Activated T-helper 17 cell treated with anti-CD3 and anti-CD28 coated beads, Interleukin-2, amount 50 U/mL, for 72 hours (primary cell): ENCODE data around the gene SRPRA. TPM values are rescaled to one million over a fixed set of nuclear protein-coding genes. Genes with fewer than 3 reads are reported as not detected.

ENCODE experiments used
- ATAC-seq: fragments of 150-1000 bp; cut with Tn5 transposase; replicated peaks from 2 replicates; pipeline ENCODE4 v1.10.0; 2021; ENCODE audit warnings: mild to moderate bottlenecking, moderate library complexity
- H3K27ac Mint-ChIP-seq: one replicate; pipeline ENCODE4 v1.8.0; 2022; ENCODE audit warnings: mixed read lengths
- H3K27me3 Mint-ChIP-seq: one replicate; pipeline ENCODE4 v1.8.0; 2022; ENCODE audit warnings: mixed read lengths
- H3K36me3 Mint-ChIP-seq: one replicate; pipeline ENCODE4 v1.8.0; 2022; ENCODE audit warnings: low read depth, mild to moderate bottlenecking, mixed read lengths
- H3K4me1 Mint-ChIP-seq: one replicate; pipeline ENCODE4 v1.8.0; 2022; ENCODE audit warnings: mixed read lengths
- H3K4me3 Mint-ChIP-seq: one replicate; pipeline ENCODE4 v1.8.0; 2022; ENCODE audit warnings: mild to moderate bottlenecking, mixed read lengths
- H3K9me3 Mint-ChIP-seq: one replicate; pipeline ENCODE4 v1.8.0; 2022; ENCODE audit warnings: mixed read lengths
- total RNA-seq, 2 donors: library from RNA; stranded (reverse); gene quantifications; one replicate each; pipeline ENCODE4 v1.2.3, GENCODE V29; 2022

SRPRA gene
- total RNA-seq, 2 donors from 2014 or later: 92.5 to 142 TPM

DNA sequence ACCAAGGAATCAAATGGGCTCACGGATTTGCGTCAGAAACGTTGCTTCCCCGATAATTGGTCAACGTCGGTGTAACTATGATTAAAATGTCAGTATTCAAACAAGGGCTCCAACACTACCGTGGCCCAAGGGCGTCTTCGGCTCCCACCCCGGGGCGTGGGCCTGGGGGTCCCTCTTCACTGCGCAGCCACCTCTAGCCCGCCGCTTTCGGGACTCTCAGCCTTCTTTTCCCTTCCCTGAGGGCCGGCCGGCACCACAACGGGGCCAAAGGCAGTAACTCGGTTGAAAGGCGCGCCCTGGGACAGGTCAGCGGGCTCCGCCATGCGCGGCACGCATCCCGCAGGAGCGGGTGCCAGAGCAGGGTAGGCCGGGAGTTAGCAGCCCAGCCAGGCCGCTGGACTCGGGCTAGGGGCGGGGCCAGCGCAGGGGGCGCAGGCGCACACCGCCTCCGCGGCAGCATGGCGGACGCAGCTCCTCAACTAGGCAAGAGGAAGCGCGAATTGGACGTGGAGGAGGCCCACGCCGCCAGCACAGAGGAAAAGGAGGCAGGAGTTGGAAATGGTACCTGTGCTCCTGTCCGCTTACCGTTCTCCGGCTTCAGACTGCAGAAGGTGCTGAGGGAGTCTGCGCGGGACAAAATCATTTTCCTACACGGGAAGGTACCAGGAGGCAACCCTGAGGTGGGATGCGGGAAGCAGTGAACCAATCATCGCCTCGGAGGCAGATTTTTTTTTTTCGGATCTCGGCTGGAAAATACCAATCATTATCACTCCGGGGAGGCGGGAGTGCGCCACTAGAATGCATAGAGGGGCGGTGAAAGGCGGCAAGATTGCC, 35.1 kb upstream of the SRPRA start, which contains the start of gene DCPS:
Gene DCPS (plus strand): TSS at position 438 of the 834 bp plus-strand sequence. CDS start 21 bp downstream, at position 459.
- Mint-ChIP-seq H3K4me3 (peak within 1 kb of the TSS; percentile 99), H3K4me1 (peaks cover 16% of the 10 kb centered on the region), H3K9me3 (no peaks in the 10 kb centered on the region), H3K27ac (peak within 1 kb of the TSS; percentile 97), H3K36me3 (peaks cover 60% of the 10 kb centered on the region), H3K27me3 (no peaks in the 10 kb centered on the region)
- ATAC-seq: peak; percentile 95

DNA sequence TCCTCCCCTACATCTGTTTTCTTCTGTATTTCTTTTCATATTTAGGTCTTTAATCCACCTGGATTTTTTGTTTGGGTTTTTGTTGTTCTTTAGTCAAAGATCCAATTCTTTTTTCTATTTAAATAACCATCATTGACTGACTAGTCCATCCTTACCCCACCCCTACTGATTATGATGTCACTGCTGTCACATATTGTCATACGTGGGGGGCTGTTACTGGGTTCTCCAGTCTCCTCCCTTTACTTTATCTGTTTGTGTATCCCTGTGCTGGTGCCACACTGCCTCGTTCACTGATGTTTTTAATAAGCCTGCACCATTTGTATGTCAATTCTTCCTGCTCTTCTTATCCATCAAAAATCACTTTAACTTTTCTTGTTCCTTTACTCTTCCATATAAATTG, 28.3 kb upstream of the SRPRA start:
- no peaks in the 10 kb centered on the region for H3K9me3 Mint-ChIP-seq
- H3K27me3 Mint-ChIP-seq: no peaks in the 10 kb centered on the region
- H3K4me1 Mint-ChIP-seq: peaks cover 11% of the 10 kb centered on the region
- no peak for ATAC-seq
- H3K4me3 Mint-ChIP-seq: no peak overlapping the region
- H3K36me3 Mint-ChIP-seq: peaks cover 53% of the 10 kb centered on the region
- peak overlapping the region; percentile 12 for H3K27ac Mint-ChIP-seq

GRCh38 chr11:126293726-126294125, 25.0 kb upstream of the SRPRA start:
- Mint-ChIP-seq H3K27me3 (no peaks in the 10 kb centered on the region), H3K27ac (peak overlapping the region; percentile 74), H3K4me3 (no peak overlapping the region), H3K4me1 (peaks cover 11% of the 10 kb centered on the region), H3K36me3 (peaks cover 70% of the 10 kb centered on the region), H3K9me3 (no peaks in the 10 kb centered on the region)
- ATAC-seq: peak; percentile 87

GRCh38 chr11:126290887-126291286, 22.2 kb upstream of the SRPRA start:
- Mint-ChIP-seq H3K27ac (no peak overlapping the region), H3K36me3 (peaks cover 59% of the 10 kb centered on the region), H3K27me3 (no peaks in the 10 kb centered on the region), H3K9me3 (no peaks in the 10 kb centered on the region), H3K4me1 (peaks cover 11% of the 10 kb centered on the region), H3K4me3 (no peak overlapping the region)
- no peak for ATAC-seq

DNA sequence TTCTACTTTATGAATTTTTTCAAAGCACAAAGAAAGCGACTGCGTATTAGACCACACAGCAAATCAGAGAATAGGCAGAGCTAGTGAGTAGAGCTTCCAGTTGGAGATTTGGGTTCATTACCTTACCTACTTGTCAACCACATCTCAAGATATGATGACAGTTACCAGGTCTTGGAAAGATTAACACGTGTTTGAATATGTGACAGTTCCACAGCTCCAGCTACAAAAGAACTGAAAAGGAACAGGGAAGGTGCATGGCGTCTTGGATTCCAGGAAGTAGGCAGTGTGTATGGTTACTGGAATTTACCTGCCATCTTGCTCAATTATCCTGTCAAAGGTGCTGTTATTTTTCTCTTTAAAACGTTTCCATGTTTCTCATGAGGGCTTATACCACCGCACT, 19.5 kb upstream of the SRPRA start:
- H3K4me1 Mint-ChIP-seq: peaks cover 13% of the 10 kb centered on the region
- no peak overlapping the region for H3K27ac Mint-ChIP-seq
- no peaks in the 10 kb centered on the region for H3K27me3 Mint-ChIP-seq
- H3K36me3 Mint-ChIP-seq: peaks cover 51% of the 10 kb centered on the region
- no peak for ATAC-seq
- H3K4me3 Mint-ChIP-seq: no peak overlapping the region
- H3K9me3 Mint-ChIP-seq: no peaks in the 10 kb centered on the region

- Mint-ChIP-seq H3K27ac (peak overlapping the region; percentile 81), H3K4me1 (peaks cover 23% of the 10 kb centered on the region)
- peak; percentile 73 for ATAC-seq
These were observed 16.1 kb upstream of the SRPRA start for GRCh38 chr11:126284829-126285228.

GRCh38 chr11:126282736-126283591, 14.3 kb upstream of the SRPRA start, which contains the start of gene TIRAP:
TIRAP (plus strand) TSS chr11:126283093; CDS start chr11:126290895, 7,802 bp downstream.
- no peaks in the 10 kb centered on the region for H3K27me3 Mint-ChIP-seq
- peak within 1 kb of the TSS; percentile 97 for H3K4me3 Mint-ChIP-seq
- peak; percentile 75 for ATAC-seq
- H3K4me1 Mint-ChIP-seq: peaks cover 23% of the 10 kb centered on the region
- H3K27ac Mint-ChIP-seq: peak within 1 kb of the TSS; percentile 98
- no peaks in the 10 kb centered on the region for H3K9me3 Mint-ChIP-seq
- H3K36me3 Mint-ChIP-seq: peaks cover 19% of the 10 kb centered on the region

More at GRCh38 chr11:126284829-126285228, 16.1 kb upstream of the SRPRA start:
- peaks cover 24% of the 10 kb centered on the region for H3K36me3 Mint-ChIP-seq
- no peaks in the 10 kb centered on the region for H3K9me3 Mint-ChIP-seq
- no peaks in the 10 kb centered on the region for H3K27me3 Mint-ChIP-seq
- peak overlapping the region; percentile 97 for H3K4me3 Mint-ChIP-seq

DNA sequence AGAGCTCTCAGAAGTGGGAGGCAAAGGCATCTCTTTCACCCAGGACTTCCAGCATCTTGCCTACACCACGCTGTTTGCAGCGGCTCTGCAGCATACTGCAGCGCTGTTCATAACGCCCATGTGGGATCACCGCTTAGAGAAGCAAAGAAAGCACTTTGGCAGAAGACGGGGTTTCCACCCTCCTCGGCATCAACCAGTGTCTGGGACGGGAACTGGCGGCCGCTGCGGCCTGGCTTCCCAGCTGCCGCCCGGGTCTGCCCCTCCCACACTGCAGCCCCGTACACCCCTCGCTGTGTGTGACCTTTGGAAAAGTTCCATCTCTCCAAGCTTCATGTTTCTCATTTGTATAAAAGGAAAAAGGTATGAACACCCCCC, 13.7 kb upstream of the SRPRA start:
- Mint-ChIP-seq H3K27ac (peak overlapping the region; percentile 91), H3K9me3 (no peaks in the 10 kb centered on the region), H3K4me1 (peaks cover 23% of the 10 kb centered on the region), H3K4me3 (peak overlapping the region; percentile 97), H3K27me3 (no peaks in the 10 kb centered on the region), H3K36me3 (peaks cover 23% of the 10 kb centered on the region)
- peak; percentile 22 for ATAC-seq

GRCh38 chr11:126281666-126282175, 13.0 kb upstream of the SRPRA start:
- H3K4me3 Mint-ChIP-seq: peak overlapping the region; percentile 97
- peaks cover 23% of the 10 kb centered on the region for H3K4me1 Mint-ChIP-seq
- peak overlapping the region; percentile 91 for H3K27ac Mint-ChIP-seq
- no peaks in the 10 kb centered on the region for H3K9me3 Mint-ChIP-seq
- peaks cover 29% of the 10 kb centered on the region for H3K36me3 Mint-ChIP-seq
- ATAC-seq: no peak
- H3K27me3 Mint-ChIP-seq: no peaks in the 10 kb centered on the region

DNA sequence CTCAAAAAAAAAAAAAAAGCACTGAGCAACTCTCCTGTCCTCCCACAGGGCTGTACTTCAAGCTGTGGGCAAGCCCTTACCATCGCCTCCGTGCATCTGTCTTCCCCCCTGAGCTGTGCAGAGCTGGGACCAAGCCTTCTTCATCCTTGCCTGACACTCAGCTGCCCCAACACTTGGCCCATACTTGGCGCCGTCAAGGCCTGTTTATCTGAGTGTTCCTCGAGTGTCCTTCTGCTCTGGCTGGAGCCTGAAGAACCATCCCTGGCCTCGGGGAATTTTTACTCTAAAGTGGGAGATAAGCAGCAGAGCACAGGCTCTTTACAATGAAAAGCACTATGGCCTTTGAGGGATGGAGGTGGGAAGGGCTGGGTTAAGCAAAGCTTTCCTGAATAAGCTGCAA, 12.6 kb upstream of the SRPRA start:
- Mint-ChIP-seq H3K4me3 (peak overlapping the region; percentile 97), H3K4me1 (peaks cover 23% of the 10 kb centered on the region), H3K9me3 (no peaks in the 10 kb centered on the region), H3K36me3 (peaks cover 33% of the 10 kb centered on the region), H3K27ac (no peak overlapping the region), H3K27me3 (no peaks in the 10 kb centered on the region)
- no peak for ATAC-seq

DNA sequence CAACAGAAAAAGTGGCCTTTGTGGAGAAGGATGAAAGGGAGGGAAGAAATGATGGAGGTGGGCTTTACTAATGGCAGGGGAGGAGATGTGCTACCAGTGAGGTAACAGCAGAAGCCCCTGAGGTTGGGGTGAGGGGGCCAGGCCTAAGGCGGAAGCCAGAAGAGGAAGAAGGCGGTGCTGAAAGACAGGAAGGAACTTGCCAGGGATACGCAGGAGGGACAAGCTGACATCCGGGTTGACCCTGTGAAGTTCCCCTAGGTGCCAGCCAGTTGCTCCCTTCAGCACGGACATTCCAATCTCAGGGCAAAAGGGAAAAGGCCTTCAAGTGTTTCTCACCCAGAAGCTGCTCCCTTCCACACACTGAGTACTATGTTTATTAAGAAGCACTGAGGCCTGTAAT, 11.9 kb upstream of the SRPRA start:
- H3K4me3 Mint-ChIP-seq: no peak overlapping the region

DNA sequence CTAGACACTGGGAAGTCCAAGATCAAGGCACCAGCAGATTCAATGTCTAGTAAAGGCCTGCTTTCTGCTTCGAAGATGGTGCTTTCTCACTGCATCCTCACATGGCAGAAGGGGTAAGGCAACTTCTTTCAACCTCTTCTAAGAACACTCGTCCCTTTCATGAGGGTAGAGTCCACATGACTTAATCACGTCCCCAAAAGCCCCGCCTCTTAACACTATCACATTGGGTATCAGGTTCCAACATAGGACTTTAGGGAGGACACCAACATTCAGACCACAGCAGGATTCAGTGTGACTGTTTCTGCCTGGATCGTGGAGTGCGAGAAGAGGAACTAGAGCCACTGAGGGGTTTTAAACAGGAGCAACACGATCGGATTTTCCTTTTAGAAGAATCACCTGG, 10.5 kb upstream of the SRPRA start:
- no peaks in the 10 kb centered on the region for H3K9me3 Mint-ChIP-seq
- no peak overlapping the region for H3K4me3 Mint-ChIP-seq
- peak overlapping the region; percentile 40 for H3K27ac Mint-ChIP-seq
- no peaks in the 10 kb centered on the region for H3K27me3 Mint-ChIP-seq
- peaks cover 47% of the 10 kb centered on the region for H3K36me3 Mint-ChIP-seq
- H3K4me1 Mint-ChIP-seq: peaks cover 13% of the 10 kb centered on the region
- ATAC-seq: no peak

More for the DNA sequence above, 11.9 kb upstream of the SRPRA start:
- H3K27ac Mint-ChIP-seq: peak overlapping the region; percentile 40
- no peaks in the 10 kb centered on the region for H3K9me3 Mint-ChIP-seq
- peaks cover 23% of the 10 kb centered on the region for H3K4me1 Mint-ChIP-seq
- peaks cover 40% of the 10 kb centered on the region for H3K36me3 Mint-ChIP-seq
- no peak for ATAC-seq
- no peaks in the 10 kb centered on the region for H3K27me3 Mint-ChIP-seq

- H3K4me1 Mint-ChIP-seq: peaks cover 13% of the 10 kb centered on the region
- no peaks in the 10 kb centered on the region for H3K9me3 Mint-ChIP-seq
- no peak overlapping the region for H3K27ac Mint-ChIP-seq
- peaks cover 55% of the 10 kb centered on the region for H3K36me3 Mint-ChIP-seq
- ATAC-seq: no peak
- H3K27me3 Mint-ChIP-seq: no peaks in the 10 kb centered on the region
- no peak overlapping the region for H3K4me3 Mint-ChIP-seq
These were observed 9.1 kb upstream of the SRPRA start for GRCh38 chr11:126277780-126278179.

- no peak for ATAC-seq
- Mint-ChIP-seq H3K9me3 (no peaks in the 10 kb centered on the region), H3K36me3 (peaks cover 60% of the 10 kb centered on the region), H3K4me1 (peaks cover 11% of the 10 kb centered on the region), H3K4me3 (no peak overlapping the region), H3K27ac (no peak overlapping the region), H3K27me3 (no peaks in the 10 kb centered on the region)
These were observed 8.6 kb upstream of the SRPRA start for GRCh38 chr11:126277322-126277721.
